Pons (tissue), 1 donor: ENCODE results near the gene TIGD6.
"Not testable (repeated sequence)": the region's sequence is repeated elsewhere in the genome, so short reads cannot be mapped to it uniquely, and the experiment has no call there.

Experiments
- DNase-seq: peaks from one replicate; pipeline ENCODE4 v3.0.0-alpha.2; 2016; ENCODE audit warnings: low spot score

Gene TIGD6

GRCh38 chr5:149969181-149969930 lies 31.1 kb downstream of the TIGD6 start:
- DNase-seq, result no peak

- DNase-seq, result no peak
Measured at GRCh38 chr5:149966946-149967345, 33.5 kb downstream of the TIGD6 start.

- no peak for DNase-seq
Measured at GRCh38 chr5:149963729-149964128, 36.7 kb downstream of the TIGD6 start.

GRCh38 chr5:149962601-149963300 lies 37.7 kb downstream of the TIGD6 start:
- DNase-seq, result no peak

GRCh38 chr5:149961957-149962409 lies 38.5 kb downstream of the TIGD6 start:
- peak; percentile 58 for DNase-seq

GRCh38 chr5:149961186-149961685 lies 39.2 kb downstream of the TIGD6 start:
- DNase-seq, result peak; percentile 13

- DNase-seq, result peak; percentile 97
Measured at GRCh38 chr5:149960272-149961185, 39.9 kb downstream of the TIGD6 start, which contains the start of gene SLC26A2. Gene SLC26A2, plus strand, starts transcription at chr5:149960758. Its CDS starts 16,895 bp downstream, at chr5:149977653.

- peak; percentile 72 for DNase-seq
Measured at GRCh38 chr5:149959406-149960236, 40.8 kb downstream of the TIGD6 start.

- no peak for DNase-seq
Measured at GRCh38 chr5:149957855-149958254, 42.6 kb downstream of the TIGD6 start.

GRCh38 chr5:149956685-149957084 lies 43.8 kb downstream of the TIGD6 start:
- no peak for DNase-seq

GRCh38 chr5:149954798-149955197 lies 45.7 kb downstream of the TIGD6 start:
- no peak for DNase-seq

- DNase-seq, result no peak
Measured at GRCh38 chr5:149953436-149954121, 46.9 kb downstream of the TIGD6 start.

- DNase-seq, result no peak
Measured at GRCh38 chr5:149951138-149951749, 49.2 kb downstream of the TIGD6 start.

GRCh38 chr5:149948993-149949392 lies 51.5 kb downstream of the TIGD6 start:
- DNase-seq, result no peak

GRCh38 chr5:149946118-149946517 lies 54.3 kb downstream of the TIGD6 start:
- no peak for DNase-seq

- no peak for DNase-seq
Measured at GRCh38 chr5:149944666-149945065, 55.8 kb downstream of the TIGD6 start, which contains the start of gene PDE6A. Gene PDE6A, minus strand, starts transcription at chr5:149944793. Its CDS starts 120 bp downstream, at chr5:149944673.

GRCh38 chr5:149943177-149943949 lies 57.1 kb downstream of the TIGD6 start:
- DNase-seq, result not testable (repeated sequence)
